ENCODE data around the gene USP54.

USP54 gene

DNA sequence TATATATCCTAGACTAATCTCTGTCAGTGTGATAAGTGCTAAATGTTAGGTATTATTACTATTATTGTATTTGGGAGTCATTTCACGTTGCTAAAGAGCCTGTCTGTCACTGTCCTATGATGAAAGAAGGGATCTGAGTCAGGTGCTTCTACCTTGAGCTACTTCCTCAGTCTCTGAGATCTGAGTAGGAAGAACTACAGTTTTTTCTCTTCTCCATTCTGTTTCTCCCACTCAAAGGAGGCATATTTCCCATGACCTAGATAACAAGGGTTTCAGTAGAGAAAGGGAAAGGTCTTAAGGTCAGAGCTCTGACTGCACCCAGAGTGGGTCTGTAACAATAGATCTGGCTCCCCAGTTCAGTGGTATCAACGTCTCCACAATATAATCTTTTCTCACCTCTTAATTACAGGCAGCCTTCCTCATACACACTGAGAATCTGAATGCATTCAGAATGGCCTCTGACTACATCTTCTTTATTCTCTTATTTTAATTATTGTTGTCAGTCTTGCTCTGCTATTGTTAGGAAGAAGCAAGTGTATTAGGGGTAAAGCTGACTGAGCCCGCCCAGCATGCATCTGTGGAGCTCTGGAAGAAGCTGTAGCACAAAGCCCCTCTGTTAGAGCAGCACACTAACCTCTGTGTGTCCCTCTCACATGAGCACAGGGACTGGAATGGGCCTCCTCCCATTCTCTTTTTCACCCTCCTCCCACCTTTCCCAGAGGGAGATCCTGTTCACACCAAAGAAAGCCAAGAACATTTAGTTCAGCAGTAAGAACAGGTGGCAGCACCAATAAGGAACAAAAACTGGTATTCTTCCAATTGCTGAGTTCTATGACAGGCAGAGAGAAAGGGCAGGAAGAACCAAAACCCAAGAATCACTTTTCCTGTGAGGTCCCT is 38.1 kb downstream of the USP54 start:
- Histone ChIP-seq H3K4me3 (replicated peaks; ENCODE audit: low read depth, low read length) (no peak overlapping the region), H3K27me3 (replicated peaks; ENCODE audit: control insufficient read depth, insufficient read depth, low read length) (no peaks in the 10 kb centered on the region), H3K36me3 (ENCODE audit: control insufficient read depth, insufficient read depth, low read length) (no peaks in the 10 kb centered on the region)
- no peak for DNase-seq (ENCODE audit: extremely low read depth, insufficient read length)
- TF ChIP-seq, protein P1, sequence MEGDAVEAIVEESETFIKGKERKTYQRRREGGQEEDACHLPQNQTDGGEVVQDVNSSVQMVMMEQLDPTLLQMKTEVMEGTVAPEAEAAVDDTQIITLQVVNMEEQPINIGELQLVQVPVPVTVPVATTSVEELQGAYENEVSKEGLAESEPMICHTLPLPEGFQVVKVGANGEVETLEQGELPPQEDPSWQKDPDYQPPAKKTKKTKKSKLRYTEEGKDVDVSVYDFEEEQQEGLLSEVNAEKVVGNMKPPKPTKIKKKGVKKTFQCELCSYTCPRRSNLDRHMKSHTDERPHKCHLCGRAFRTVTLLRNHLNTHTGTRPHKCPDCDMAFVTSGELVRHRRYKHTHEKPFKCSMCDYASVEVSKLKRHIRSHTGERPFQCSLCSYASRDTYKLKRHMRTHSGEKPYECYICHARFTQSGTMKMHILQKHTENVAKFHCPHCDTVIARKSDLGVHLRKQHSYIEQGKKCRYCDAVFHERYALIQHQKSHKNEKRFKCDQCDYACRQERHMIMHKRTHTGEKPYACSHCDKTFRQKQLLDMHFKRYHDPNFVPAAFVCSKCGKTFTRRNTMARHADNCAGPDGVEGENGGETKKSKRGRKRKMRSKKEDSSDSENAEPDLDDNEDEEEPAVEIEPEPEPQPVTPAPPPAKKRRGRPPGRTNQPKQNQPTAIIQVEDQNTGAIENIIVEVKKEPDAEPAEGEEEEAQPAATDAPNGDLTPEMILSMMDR (IDR thresholded peaks at IDR 0.05; ENCODE audit: insufficient read depth, low read length, poor library complexity, severe bottlenecking) = no peak

DNA sequence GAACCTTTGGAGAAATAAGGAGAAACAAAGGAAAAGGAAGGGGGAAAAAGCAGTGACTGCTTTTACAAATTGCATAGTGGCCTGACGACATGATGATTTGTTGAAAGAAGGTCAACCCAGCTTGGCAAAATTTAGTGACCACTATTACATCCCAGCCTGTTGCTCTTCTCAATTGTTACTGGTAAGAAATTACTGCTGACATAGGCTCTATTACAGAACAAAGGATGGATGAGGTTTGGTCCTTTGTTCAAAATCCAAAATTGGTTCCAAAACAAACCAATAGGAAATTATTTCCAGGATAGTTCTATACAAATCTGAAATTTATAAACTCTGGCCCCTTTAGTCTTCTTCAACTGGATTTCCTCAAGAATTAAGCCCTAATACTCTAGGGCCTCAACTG is 39.6 kb downstream of the USP54 start:
- TF ChIP-seq, protein P1 (IDR thresholded peaks at IDR 0.05; ENCODE audit: insufficient read depth, low read length, poor library complexity, severe bottlenecking) = no peak
- no peak overlapping the region for H3K4me3 ChIP-seq (replicated peaks; ENCODE audit: low read depth, low read length)
- DNase-seq (ENCODE audit: extremely low read depth, insufficient read length) = no peak
- no peaks in the 10 kb centered on the region for H3K36me3 ChIP-seq (ENCODE audit: control insufficient read depth, insufficient read depth, low read length)
- H3K27me3 ChIP-seq (replicated peaks; ENCODE audit: control insufficient read depth, insufficient read depth, low read length) = no peaks in the 10 kb centered on the region

DNA sequence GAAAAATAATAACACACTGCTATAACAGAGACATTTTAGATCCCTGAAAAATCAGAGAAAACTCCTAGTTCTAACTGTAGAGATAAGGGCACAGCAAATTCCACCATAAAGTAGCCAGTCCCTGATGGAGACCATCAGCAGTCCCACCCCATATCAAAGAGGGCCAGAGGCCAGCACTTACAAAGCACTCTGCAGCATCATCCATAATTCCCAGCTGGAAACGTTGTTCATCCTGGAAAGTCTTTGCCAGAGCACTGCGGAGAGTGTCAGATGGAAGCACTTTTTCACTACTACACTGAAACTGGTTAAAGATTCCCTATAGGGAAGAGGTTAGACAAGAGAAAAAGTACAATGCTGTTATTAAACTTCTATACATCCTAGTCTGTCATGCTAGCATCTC is 45.8 kb downstream of the USP54 start:
- DNase-seq (ENCODE audit: extremely low read depth, insufficient read length) = no peak
- no peaks in the 10 kb centered on the region for H3K36me3 ChIP-seq (ENCODE audit: control insufficient read depth, insufficient read depth, low read length)
- TF ChIP-seq, protein P1 (IDR thresholded peaks at IDR 0.05; ENCODE audit: insufficient read depth, low read length, poor library complexity, severe bottlenecking) = no peak
- no peaks in the 10 kb centered on the region for H3K27me3 ChIP-seq (replicated peaks; ENCODE audit: control insufficient read depth, insufficient read depth, low read length)
- no peak overlapping the region for H3K4me3 ChIP-seq (replicated peaks; ENCODE audit: low read depth, low read length)

DNA sequence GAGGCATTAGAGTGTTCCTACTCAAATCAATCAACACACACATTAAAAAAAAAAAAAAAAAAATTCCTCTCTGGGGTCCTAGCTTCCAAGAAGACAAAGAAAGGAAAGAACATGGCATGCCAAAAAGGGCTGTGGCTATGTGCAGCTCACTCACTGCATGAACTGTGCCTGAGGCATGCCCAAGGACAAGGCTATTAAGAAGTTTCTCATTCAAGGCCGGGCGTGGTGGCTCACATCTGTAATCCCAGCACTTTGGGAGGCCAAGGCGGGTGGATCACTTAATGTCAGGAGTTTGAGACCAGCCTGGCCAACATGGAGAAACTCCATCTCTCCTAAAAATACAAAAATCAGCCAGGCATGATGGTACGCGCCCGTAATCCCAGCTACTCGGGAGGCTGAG is 53.4 kb downstream of the USP54 start:
- no peak for DNase-seq (ENCODE audit: extremely low read depth, insufficient read length)
- Histone ChIP-seq H3K4me3 (replicated peaks; ENCODE audit: low read depth, low read length) (no peak overlapping the region), H3K36me3 (ENCODE audit: control insufficient read depth, insufficient read depth, low read length) (no peaks in the 10 kb centered on the region; the same call in 1 of the 2 replicates), H3K27me3 (replicated peaks; ENCODE audit: control insufficient read depth, insufficient read depth, low read length) (no peaks in the 10 kb centered on the region)
- TF ChIP-seq, protein P1 (IDR thresholded peaks at IDR 0.05; ENCODE audit: insufficient read depth, low read length, poor library complexity, severe bottlenecking) = no peak

DNA sequence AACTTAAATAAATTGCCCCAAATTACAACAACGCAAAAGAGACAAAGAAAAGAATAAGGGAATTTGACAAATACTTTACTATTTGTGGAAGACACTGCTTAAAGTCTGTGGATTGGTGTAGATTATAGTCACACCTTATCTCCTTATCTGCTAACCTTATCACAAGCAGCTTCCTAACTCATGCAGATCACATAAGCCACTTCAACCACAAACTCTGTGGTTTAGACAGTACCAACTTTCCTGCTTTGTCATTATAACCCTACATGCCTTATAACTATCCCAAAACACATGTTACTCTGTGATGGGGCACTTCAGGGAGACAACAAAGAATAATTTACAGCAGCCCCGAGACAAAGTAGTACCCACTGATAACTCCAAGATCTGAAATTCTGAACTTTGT is 53.9 kb downstream of the USP54 start:
- H3K27me3 ChIP-seq (replicated peaks; ENCODE audit: control insufficient read depth, insufficient read depth, low read length) = no peaks in the 10 kb centered on the region
- no peak for DNase-seq (ENCODE audit: extremely low read depth, insufficient read length)
- no peaks in the 10 kb centered on the region; the same call in 1 of the 2 replicates for H3K36me3 ChIP-seq (ENCODE audit: control insufficient read depth, insufficient read depth, low read length)
- TF ChIP-seq, protein P1 (IDR thresholded peaks at IDR 0.05; ENCODE audit: insufficient read depth, low read length, poor library complexity, severe bottlenecking) = no peak
- H3K4me3 ChIP-seq (replicated peaks; ENCODE audit: low read depth, low read length) = no peak overlapping the region

Data from GM06990 (cell line).